ENCODE data around the gene SGIP1.
"Not testable (repeated sequence)": the region's sequence is repeated elsewhere in the genome, so short reads cannot be mapped to it uniquely, and the experiment has no call there.

SGIP1 gene

DNA sequence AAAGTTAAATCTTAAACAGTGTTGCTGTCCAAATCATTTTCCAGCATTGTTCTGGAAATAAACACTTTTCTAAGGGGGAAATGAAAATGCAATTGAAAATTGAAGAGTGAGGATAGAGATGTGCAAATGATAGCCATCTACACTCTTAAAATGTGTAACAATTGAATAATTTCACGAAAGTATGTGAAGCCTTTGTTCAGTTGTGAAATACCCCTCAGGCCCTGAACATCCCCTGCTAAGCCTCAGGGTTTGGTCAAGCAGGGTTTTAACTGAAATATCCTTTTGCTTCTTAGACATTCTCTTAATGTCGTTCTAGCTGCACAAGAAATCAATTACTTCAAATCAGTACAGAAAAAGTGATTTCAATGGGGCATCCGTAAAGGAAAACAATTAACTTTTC lies 152.5 kb downstream of the SGIP1 start:
- DNase-seq: no peak

DNA sequence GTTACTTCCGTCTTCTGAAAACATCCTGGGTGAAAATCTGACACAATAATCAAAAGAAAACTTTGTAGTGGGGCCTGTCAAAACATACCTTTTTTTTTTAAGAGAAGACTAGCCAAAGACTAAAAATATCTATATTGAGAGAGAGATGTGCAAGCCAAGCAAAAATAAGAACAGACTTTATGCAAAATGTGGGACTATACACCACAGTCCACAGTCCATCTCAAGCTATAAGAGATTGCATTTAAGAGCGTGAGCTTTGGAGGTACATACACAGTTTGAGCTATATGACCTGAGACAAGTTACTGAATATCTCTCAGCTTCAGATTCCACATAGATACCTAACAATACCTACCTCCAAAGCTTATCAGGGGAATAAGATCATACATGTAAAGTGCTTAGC lies 153.4 kb downstream of the SGIP1 start:
- DNase-seq: no peak

DNA sequence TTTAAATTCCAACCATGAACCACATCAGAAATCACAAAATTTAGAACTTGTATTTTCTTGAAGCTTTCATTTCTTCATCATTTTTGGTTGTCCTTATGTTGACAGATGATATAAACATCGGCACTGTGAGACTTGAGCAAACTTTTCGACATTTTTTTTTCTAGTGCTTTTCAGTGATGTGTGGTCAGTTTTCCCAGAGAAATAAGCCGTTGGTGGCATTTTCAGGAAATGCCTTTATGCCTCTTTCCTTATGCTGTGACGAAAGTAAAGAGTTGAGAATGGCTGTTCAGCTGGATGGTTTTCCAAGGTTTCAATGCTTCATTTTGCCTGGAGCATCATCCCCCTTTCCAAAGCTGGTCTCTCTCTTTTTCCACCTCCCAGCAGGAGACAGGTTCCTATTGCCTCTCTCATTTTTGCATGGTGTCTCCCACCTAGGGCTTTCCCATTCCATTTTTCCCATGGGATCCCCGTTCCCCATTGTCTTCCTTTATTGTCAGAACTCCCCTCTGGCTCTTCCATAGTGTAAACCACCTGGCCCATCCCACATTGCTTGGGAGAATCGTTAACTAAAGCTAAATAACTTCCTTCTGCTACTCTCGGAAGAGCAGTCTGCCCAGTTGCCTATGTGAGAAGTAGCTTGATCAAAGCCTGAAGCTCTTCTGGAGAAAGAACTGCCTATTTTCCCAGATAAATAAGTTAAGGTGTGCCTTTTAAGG lies 156.9 kb downstream of the SGIP1 start:
- DNase-seq: no peak

DNA sequence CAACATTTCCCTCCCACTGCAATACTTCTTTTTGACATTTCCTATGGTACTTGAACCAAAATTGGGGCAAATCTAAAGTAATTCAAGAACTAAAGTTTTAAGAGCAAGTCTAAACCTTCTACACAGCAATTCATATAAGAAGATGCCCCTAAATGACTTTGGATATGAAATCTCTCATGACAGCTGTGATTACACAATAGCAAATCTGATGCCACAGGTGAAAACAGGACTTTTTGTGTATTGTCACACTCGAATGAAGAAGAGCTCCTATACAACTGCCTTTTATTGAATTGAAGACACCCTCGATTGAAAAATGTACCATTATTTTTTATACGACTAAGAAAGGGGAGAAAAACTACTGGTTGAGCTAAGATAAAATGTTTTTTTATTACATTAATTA lies 158.7 kb downstream of the SGIP1 start:
- DNase-seq: no peak

DNA sequence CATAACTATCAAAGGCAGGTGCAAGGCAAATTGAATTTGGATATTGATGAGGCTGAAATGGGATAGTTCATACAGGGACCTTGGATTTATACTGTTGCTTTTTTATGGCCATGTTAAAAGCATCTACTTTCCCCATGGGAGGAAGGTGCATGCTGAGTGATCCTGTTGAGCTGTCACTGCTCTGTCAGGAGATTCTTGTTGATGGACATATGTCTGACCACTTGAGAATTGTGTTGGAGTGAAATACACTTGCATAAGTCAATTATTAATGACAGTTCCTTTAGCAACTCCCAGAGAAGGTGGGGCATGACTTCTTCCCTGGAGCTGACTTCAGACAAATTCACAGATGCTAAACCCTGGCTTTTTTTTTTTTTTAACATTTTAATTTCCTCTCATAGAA lies 159.9 kb downstream of the SGIP1 start:
- DNase-seq: no peak

DNA sequence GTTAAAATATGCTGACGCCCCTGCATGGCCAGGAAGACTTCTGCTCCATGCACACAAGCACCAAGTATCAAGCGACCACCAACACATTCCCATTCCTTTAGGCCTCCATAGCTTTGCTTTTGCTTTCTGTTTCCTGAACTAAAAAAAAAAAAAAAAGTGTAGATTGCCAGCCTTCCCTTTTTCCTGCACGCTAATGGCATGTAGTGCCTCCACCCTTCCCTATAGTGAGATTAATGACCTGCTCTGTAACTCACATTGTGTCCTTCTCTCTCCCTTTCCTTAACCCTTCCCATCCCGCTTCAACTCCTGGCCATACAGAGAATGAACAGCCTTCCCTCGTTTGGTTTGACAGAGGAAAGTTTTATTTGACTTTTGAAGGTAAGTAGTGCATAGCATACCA lies 161.2 kb downstream of the SGIP1 start:
- DNase-seq: no peak

DNA sequence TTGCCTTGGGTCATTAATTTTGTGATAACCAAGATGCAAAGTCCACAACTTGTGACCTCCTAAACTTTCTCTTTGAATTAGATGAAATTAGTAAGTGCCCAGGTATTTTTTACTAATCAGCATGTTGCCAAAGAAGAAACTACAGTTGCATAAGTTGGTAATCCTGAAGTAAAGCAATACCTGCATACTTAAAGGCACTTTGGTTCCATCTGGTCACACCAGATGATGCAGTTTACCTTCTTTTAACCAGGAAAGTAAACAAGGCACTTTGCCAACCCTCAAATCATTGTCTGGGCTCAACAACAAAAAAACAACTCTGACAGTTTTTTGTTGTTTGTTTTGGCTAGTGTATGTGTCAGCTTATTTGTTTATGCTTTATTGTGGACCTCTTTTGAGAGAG lies 162.8 kb downstream of the SGIP1 start:
- peak; percentile 57 for DNase-seq

DNA sequence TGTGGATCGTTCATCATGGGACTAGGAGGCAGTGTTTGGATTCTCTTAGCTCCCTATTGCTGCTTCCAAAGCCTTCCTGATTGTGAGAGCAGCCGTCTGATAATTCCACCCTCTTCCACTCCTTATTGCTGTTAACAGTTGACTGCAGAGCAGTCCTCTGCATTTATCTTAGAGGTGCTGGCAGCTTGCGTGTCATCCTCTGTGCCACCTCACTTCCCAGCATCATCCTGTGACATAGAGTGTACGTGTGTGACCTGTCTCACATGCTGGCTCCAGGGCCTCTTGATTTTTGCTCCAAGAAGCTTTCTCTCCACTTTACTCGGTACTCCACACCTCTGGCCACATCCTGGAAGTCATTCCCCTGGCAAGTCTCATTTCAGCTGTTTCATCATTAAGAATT lies 165.3 kb downstream of the SGIP1 start:
- DNase-seq: no peak

DNA sequence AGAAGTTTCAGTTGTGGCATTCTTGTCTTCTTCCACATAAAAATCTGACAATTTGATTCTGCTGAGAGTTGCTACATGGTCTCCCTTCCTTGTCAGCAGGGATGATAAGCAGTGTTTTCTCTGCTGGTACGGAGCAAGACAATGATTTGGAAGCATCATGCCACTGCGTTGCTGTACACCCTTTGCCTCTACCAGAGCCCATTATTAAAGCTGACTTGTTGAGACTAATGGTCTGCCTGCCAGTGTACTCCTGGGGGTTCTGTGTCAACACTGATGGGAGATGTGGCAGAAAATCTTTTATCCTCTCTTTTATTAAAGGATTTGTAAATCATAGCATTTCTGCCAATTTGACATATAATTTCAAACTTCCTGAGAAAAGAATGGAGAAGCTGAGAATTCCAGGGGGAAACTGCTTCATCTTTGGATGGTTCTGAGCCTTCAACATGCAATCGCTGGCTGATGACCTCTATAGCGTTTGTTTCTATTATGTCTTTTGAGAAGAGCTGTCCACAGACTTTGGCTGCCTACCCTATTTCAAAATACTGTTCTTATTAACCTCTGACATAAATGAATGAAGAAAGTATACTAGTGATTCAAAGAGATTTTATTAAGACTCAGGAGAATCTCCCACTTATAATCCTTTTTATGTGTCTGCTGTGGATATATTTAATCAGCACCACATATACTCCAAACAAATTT lies 170.4 kb downstream of the SGIP1 start:
- no peak for DNase-seq

DNA sequence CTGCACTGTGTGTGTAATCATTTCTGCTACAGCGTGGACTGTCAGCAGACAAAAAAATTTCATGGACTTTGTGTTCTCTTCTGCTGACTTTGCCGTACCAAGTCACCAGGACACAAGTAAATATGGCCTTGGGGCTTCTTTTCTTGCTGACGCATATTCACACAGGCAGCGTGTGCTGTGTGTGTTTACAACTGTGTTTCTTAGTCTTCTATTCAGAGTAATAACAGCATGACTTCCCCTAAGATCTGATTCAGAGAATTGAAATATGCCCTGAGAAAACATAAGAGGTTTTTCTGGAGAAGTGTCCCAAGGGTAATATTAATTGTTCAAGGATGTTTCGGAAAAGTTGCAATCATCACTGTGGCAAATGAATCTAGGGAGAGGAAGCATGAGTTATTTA lies 171.2 kb downstream of the SGIP1 start:
- no peak for DNase-seq

DNA sequence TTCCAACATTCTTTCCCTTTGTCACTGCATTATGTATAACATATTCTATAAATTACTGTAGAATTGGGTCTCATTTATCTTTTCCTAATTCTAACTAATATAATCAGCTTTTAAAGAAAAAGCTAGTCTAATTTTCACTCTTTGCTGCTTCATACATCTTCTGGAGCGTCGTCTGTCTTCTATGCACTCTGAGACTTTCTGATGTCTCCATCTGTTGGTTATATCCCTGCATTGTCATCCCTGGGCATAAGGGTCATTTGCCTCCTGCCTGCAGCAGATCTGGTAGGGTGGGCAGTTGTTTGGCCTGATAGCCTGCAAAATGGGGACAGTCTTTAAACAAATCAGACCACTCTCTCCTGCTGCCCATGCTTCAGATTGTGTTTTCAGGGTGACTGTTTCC lies 177.5 kb downstream of the SGIP1 start:
- DNase-seq: no peak

DNA sequence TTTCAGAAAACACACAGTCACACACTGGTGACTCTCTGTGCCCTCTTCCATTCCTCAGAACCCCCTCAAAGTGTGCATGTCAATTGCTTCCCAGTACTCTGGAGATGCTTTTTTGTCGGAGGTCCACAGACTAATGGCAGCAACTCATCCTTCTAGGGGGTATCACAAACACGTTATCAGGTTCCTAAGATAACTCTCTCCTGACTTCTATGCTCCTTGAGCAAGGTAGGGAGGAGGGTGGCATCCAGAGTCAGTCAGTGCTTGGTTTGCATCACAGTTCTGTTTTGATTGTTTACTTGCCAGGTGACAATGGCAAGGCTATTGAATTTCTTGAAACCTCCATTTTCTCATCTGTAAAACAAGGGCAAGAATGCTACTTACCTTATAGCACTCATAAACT lies 178.9 kb downstream of the SGIP1 start:
- no peak for DNase-seq

DNA sequence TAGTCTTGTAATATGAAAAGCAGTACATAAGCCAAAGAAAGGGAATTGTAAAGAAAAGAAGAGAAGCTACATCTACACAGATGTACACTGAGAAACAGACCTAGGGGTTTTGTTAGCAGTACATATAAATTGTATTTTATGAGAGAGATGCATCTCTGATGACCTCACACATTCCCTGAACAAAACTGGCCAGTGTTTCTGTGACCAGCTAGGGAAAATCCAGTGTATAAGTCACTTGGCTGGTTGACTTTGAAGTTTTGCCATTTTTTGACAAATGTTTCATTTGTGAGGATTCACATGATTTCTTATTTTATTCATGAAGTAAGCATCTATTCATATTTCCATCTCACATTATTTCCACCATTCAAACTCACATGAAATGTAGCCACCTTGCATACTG lies 190.0 kb downstream of the SGIP1 start:
- no peak for DNase-seq

DNA sequence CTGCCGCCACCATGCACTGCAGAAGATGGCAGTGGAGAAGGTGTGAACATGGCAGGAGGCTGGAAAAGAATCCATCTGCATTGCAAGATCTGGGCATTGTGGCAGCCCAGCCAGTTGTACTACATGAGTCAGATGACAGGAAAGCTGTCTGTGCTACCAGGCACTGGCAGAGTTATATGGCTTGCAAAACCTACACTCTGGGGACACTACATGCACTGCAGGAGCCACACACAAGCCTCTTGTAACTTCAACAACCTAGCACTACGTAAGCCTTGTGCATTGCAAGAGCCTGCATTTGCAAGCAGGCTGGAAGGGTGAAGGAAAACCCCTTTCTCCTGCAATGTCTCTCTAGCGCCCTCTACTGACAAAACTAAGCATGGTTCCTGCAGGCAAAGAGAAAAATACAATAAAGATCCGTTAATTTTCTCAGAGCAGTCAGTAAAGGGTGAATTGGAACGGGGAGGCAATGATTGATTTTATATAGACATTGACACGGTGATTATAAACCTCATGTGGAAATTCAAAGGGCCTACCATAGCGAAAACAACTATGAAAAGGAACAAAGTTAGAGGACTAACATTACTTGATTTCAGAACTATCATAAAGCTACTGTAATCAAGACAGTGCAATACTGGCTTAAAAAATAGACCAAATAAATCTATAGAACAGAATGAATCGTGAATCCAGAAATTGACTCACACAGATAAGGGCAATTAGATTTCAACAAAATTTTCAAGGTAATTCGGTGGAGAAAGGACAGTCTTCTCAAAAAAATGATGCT lies 192.1 kb downstream of the SGIP1 start:
- peak; percentile 82 for DNase-seq

DNA sequence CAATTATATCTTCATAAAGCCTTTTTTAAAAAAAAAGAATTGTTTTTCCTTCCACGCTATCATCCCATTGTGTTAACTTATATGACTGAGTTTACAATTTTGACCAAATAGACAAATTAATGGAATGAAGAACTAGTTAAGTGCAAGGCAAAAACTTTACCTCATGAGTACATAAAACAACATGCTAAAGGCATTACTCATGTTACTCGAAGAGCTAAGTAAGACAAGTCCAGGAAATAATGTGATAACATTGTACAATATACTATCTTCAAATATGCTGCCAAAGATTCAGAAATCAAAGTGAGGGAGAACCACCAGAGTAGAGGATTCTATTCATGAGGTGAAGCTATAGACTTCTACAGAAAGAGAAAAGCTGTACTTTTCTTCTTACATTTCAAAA lies 194.1 kb downstream of the SGIP1 start:
- DNase-seq: no peak

DNA sequence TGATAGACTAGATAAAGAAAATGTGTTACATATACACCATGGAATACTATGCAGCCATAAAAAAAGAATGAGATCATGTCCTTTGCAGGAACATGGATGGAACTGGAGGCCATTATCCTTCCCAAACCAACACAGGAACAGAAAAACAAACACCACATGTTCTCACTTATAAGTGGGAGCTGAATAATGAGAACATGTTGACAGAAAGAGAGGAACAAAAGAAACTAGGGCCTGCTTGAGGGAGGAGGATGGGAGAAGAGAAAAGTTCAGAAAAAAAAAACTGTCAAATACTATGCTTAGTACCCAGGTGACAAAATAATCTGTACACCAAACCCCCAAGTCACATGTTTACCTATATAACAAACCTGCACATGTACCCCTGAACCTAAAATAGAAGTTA lies 194.8 kb downstream of the SGIP1 start:
- not testable (repeated sequence) for DNase-seq

DNA sequence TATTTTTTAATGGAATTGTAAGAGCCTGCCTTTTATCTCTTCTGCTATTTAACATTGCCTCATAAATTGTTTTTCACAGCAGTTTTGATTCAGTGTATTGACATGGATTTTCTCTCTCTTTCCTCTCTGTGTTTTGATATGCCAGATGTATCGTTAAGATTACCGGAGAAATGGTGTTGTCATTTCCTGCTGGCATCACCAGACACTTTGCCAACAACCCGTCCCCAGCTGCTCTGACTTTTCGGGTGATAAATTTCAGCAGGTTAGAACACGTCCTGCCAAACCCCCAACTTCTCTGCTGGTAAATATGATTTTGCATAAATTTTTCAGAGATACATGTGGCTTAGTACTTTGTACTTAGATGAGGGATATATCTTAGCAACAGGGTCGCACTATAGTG lies 195.2 kb downstream of the SGIP1 start:
- no peak for DNase-seq

DNA sequence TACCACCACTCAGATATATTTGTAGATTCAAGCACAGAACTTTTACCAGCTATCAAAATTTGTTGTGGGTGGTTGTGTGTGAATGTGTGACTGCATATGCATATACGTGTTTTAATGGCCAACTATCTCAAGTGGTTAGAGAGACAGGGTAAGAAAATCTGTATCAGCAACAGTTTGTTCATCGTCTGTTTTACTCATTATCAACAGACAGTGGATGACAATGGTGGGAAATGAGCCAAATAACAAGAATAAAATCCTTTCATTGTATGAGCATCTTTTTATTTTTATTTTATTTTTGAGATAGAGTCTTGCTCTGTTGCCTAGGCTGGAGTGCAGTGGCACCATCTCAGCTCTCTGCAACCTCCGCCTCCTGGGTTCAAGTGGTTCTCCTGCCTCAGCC lies 195.6 kb downstream of the SGIP1 start:
- DNase-seq: no peak

DNA sequence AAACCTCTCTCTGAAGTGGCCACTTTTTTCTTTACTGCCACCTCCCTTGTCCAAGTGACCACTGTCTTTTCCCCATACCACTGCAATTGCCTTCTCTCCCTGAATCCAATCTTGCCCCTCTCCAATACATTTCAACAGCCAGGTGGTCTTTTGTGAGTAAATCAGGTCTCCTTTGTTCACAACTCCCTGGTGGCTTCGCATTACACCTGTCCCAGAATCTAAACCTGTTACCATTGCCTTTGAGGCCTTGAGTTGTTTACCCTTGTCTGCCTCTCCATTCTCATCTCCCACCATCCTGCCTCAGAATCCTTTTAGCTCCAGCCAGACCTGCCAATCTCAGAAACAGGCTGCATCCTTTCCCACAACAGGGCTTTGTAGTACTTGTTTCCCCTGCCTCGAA lies 196.5 kb downstream of the SGIP1 start:
- DNase-seq: no peak

DNA sequence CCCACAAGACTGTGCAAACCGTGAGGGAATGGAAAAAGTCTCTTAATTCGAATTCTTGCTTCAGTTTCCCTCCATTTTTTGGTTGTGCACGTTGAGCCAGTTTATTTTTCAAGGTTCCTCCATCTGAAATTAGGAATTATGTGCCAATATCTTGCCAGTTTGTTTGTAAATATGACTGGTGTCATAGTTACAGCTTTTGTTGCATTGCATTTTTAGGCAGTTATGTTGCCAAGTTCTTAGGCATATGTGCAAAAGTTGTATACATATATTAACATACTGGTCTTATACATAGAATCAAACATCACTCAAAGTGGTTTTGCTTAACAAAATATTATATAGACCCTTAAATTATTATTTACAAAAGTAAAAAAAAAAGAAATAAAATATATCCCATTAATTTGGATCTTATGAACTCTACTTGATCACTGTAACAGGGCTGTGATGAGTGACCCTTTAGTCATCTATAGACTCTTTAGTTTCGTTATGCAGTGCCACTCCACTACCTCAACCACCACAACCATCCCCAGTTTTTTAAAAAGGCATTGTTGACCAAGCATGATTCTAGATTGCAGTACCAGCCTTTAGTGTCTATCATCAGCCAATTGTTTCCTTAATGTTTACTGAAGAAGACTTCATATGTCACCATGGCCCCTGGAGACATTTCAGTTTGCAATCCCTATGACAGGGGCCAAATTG lies 197.4 kb downstream of the SGIP1 start:
- no peak for DNase-seq

DNA sequence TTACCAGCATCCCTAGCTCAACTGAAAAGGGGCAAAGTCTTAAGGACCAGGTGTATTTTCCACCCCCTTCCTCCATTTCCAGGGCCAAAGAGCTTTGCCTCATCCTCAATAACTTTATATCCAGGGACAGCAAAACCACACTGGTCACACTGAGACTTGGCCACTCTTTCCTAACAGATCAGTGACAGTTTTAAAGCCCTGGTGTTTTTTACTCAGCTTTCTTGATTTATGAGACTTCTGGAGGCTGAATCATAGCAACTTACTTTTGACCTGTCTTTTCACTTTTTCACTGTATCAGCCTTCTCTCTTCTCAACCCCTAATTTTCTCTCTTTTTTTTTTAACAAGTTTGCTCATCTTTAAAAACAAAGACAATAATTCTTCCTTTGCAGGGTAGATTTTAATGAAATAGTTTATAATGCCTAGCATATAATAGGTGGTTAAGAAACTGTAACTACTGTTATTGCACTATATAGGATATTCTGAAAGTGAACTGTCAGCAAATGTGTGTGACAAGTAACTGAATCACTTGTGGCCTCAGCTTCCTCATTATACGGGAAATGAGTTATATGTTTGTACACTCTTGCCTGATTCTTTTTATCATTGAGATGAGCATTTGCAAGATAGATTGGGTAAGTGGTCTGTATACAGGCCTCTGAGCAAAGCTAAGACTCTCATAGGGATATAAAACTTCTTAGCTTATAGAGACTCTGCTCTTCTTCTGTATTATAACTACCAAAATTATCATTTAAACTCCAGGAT lies 198.6 kb downstream of the SGIP1 start:
- DNase-seq: no peak

DNA sequence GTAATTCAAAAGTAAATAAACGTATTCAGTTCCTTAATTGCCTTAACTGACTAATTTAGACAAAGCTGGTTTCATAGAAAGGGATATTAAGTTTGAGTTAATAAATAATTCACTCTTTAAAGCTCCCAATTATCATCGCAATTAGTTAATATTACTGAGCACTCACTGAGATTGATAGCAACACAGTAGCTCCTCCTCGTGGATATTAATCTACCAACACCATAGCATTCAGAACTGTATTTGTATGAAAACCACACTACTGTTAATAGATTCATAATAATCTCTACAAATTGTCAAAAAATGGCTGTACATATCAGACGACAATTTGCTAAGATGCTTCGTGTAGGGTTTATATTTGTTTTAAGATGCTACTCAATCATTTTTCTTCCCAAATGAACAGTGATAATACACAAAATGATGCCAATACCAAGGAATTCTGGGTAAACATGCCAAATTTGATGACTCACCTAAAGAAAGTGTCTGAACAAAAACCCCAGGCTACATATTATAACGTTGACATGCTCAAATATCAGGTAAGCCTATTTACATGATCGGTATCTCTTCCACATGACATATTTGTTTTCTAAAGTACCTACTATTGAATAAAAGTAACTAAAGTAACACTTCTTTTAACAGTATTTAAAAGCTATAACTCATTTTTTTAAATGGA lies 199.5 kb downstream of the SGIP1 start:
- DNase-seq: no peak
